ENCODE data around the gene STON1. TPM values are rescaled to one million over a fixed set of nuclear protein-coding genes. Genes with fewer than 3 reads are reported as not detected.

Gene STON1
- total RNA-seq, 1 donor from 2014 or later, result 13.2 TPM

GRCh38 chr2:48483916-48484315 is 46.0 kb upstream of the STON1 start:
- Mint-ChIP-seq H3K9me3 (no peaks in the 10 kb centered on the region), H3K27me3 (ENCODE audit: low read depth) (no peaks in the 10 kb centered on the region), H3K4me1 (peaks cover 14% of the 10 kb centered on the region), H3K4me3 (no peak overlapping the region), H3K36me3 (ENCODE audit: low read depth) (no peaks in the 10 kb centered on the region), H3K27ac (ENCODE audit: unreplicated experiment) (no peak overlapping the region)
- no peak for DNase-seq (ENCODE audit: low read depth, low spot score)
- TF ChIP-seq CTCF (conservative IDR thresholded peaks at IDR 0.05), result no peak

GRCh38 chr2:48488545-48488944 is 41.4 kb upstream of the STON1 start:
- Mint-ChIP-seq H3K27ac (ENCODE audit: unreplicated experiment) (no peak overlapping the region), H3K4me3 (no peak overlapping the region), H3K9me3 (no peaks in the 10 kb centered on the region), H3K36me3 (ENCODE audit: low read depth) (peaks cover 2% of the 10 kb centered on the region), H3K4me1 (no peaks in the 10 kb centered on the region), H3K27me3 (ENCODE audit: low read depth) (no peaks in the 10 kb centered on the region)
- no peak for TF ChIP-seq CTCF (conservative IDR thresholded peaks at IDR 0.05)
- DNase-seq (ENCODE audit: low read depth, low spot score), result no peak

- H3K9me3 Mint-ChIP-seq, result no peaks in the 10 kb centered on the region
- H3K4me1 Mint-ChIP-seq, result no peaks in the 10 kb centered on the region
- TF ChIP-seq CTCF (conservative IDR thresholded peaks at IDR 0.05), result no peak
- no peak for DNase-seq (ENCODE audit: low read depth, low spot score)
- no peak overlapping the region for H3K27ac Mint-ChIP-seq (ENCODE audit: unreplicated experiment)
- no peak overlapping the region for H3K4me3 Mint-ChIP-seq
- peaks cover 7% of the 10 kb centered on the region for H3K36me3 Mint-ChIP-seq (ENCODE audit: low read depth)
- H3K27me3 Mint-ChIP-seq (ENCODE audit: low read depth), result no peaks in the 10 kb centered on the region
Observed at GRCh38 chr2:48496849-48497248, 33.1 kb upstream of the STON1 start.

GRCh38 chr2:48504647-48505327 is 25.2 kb upstream of the STON1 start:
- H3K27ac Mint-ChIP-seq (ENCODE audit: unreplicated experiment), result no peak overlapping the region
- no peak for DNase-seq (ENCODE audit: low read depth, low spot score)
- no peaks in the 10 kb centered on the region for H3K27me3 Mint-ChIP-seq (ENCODE audit: low read depth)
- no peak for TF ChIP-seq CTCF (conservative IDR thresholded peaks at IDR 0.05)
- H3K4me1 Mint-ChIP-seq, result peaks cover 25% of the 10 kb centered on the region
- no peak overlapping the region for H3K4me3 Mint-ChIP-seq
- peaks cover 3% of the 10 kb centered on the region for H3K36me3 Mint-ChIP-seq (ENCODE audit: low read depth)
- H3K9me3 Mint-ChIP-seq, result no peaks in the 10 kb centered on the region

GRCh38 chr2:48507111-48507510 is 22.8 kb upstream of the STON1 start:
- peaks cover 3% of the 10 kb centered on the region for H3K36me3 Mint-ChIP-seq (ENCODE audit: low read depth)
- no peaks in the 10 kb centered on the region for H3K9me3 Mint-ChIP-seq
- H3K4me1 Mint-ChIP-seq, result peaks cover 23% of the 10 kb centered on the region
- no peaks in the 10 kb centered on the region for H3K27me3 Mint-ChIP-seq (ENCODE audit: low read depth)
- H3K4me3 Mint-ChIP-seq, result no peak overlapping the region
- DNase-seq (ENCODE audit: low read depth, low spot score), result no peak
- TF ChIP-seq CTCF (conservative IDR thresholded peaks at IDR 0.05), result no peak
- H3K27ac Mint-ChIP-seq (ENCODE audit: unreplicated experiment), result no peak overlapping the region

All from neural crest cell (in vitro differentiated cells).